ENCODE measurements around the gene COL6A2. TPM values are rescaled to one million over a fixed set of nuclear protein-coding genes. Genes with fewer than 3 reads are reported as not detected.
"Not testable (repeated sequence)": the region's sequence is repeated elsewhere in the genome, so short reads cannot be mapped to it uniquely, and the experiment has no call there.

COL6A2 gene
- polyA plus RNA-seq, 3 donors: 171 to 264 (median 225) TPM

- no peak for DNase-seq
Observed at GRCh38 chr21:46071082-46071481, 26.8 kb upstream of the COL6A2 start.

GRCh38 chr21:46076724-46077123 lies 21.2 kb upstream of the COL6A2 start:
- DNase-seq: not testable (repeated sequence)

GRCh38 chr21:46077674-46078101 lies 20.2 kb upstream of the COL6A2 start:
- no peak for DNase-seq

- no peak for DNase-seq
Observed at GRCh38 chr21:46078322-46078977, 19.5 kb upstream of the COL6A2 start.

- DNase-seq: no peak
Observed at GRCh38 chr21:46078978-46079351, 18.9 kb upstream of the COL6A2 start.

- DNase-seq: no peak
Observed at GRCh38 chr21:46079352-46080170, 18.4 kb upstream of the COL6A2 start.

GRCh38 chr21:46080171-46081021 lies 17.5 kb upstream of the COL6A2 start:
- DNase-seq: no peak

- DNase-seq: no peak
Observed at GRCh38 chr21:46081022-46081861, 16.7 kb upstream of the COL6A2 start.

GRCh38 chr21:46081862-46082712 lies 15.8 kb upstream of the COL6A2 start:
- DNase-seq: no peak

- no peak for DNase-seq
Observed at GRCh38 chr21:46082713-46082962, 15.3 kb upstream of the COL6A2 start.

GRCh38 chr21:46082963-46083790 lies 14.7 kb upstream of the COL6A2 start:
- DNase-seq: no peak

GRCh38 chr21:46083791-46084561 lies 13.9 kb upstream of the COL6A2 start:
- DNase-seq: no peak

GRCh38 chr21:46084709-46085108 lies 13.2 kb upstream of the COL6A2 start:
- no peak for DNase-seq

- DNase-seq: not testable (repeated sequence)
Observed at GRCh38 chr21:46085259-46085658, 12.7 kb upstream of the COL6A2 start.

GRCh38 chr21:46087641-46088040 lies 10.3 kb upstream of the COL6A2 start:
- DNase-seq: no peak

- no peak for DNase-seq
Observed at GRCh38 chr21:46088189-46088588, 9.7 kb upstream of the COL6A2 start.

GRCh38 chr21:46089285-46089684 lies 8.6 kb upstream of the COL6A2 start:
- DNase-seq: no peak

GRCh38 chr21:46091118-46091517 lies 6.8 kb upstream of the COL6A2 start:
- DNase-seq: no peak

GRCh38 chr21:46091631-46092025 lies 6.3 kb upstream of the COL6A2 start:
- no peak for DNase-seq

Measured in renal pelvis (tissue), 4 donors.